KOPT-K1 (cell line): ENCODE data around the gene ACAT1.
A peak's percentile ranks its signal among the peaks of the same experiment; 100 is the strongest.
"Not testable (repeated sequence)": the region's sequence is repeated elsewhere in the genome, so short reads cannot be mapped to it uniquely, and the experiment has no call there.

Source experiments
- H3K27ac ChIP-seq: fragments of 200-600 bp; sonication (generic); 2 replicates; pipeline ENCODE4 v1.5.1; 2016; ENCODE audit warnings: antibody characterized with exemption, mild to moderate bottlenecking, low read depth, low read length; ENCODE audit not compliant: poor library complexity, severe bottlenecking
- H3K36me3 ChIP-seq: fragments of 200-600 bp; sonication (generic); 2 replicates; pipeline ENCODE4 v1.5.1; 2017; ENCODE audit warnings: antibody characterized with exemption, mild to moderate bottlenecking, low read length, moderate library complexity; ENCODE audit not compliant: insufficient read depth
- H3K9me3 ChIP-seq: fragments of 200-600 bp; sonication (generic); 2 replicates; pipeline ENCODE4 v1.5.1; 2017; ENCODE audit warnings: antibody characterized with exemption, low read length, mild to moderate bottlenecking; ENCODE audit not compliant: insufficient read depth, poor library complexity, severe bottlenecking

Gene ACAT1

DNA sequence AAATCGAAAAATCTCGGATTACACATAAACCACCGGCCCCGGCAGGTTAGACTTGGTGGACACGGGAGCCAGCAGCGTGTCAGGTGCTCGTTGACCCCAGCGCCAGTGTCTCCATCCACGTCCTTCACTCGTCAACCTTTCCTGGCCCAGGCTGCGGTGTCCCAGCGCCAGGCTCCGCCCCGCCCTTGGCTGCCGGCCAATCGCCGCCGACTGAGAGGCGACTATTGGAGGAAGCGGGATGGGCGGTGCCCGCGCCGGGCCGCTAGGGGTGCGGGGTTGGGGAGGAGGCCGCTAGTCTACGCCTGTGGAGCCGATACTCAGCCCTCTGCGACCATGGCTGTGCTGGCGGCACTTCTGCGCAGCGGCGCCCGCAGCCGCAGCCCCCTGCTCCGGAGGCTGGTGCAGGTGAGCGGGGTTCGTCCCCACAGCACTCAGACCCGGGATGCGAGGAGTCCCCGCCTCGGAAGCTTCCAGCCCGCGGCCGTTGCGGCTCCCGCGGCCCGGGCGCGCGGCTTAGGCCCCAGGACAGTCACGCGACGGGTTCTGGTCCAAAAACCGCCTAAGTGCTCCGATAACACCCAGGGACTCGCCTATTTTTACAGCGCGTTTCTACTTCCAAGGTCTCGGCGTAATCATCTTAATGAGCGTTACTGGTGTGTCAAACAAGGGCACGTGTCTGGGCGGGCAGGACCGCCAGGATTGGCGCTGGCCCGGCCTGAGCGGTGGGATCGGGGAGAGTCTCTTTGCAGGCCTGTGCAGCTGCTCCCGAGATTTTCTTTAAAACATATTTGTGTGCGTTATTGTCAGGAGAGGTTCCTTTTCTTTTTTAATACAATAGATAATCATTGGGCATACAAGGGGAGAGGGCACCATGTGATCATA, at the start of gene ACAT1:
ACAT1 (plus strand) TSS at position 294 of the 882 bp plus-strand sequence; CDS start at position 334, 40 bp downstream.
- Histone ChIP-seq H3K27ac (peak within 1 kb of the TSS; percentile 75), H3K36me3 (no peaks in the 10 kb centered on the region), H3K9me3 (no peaks in the 10 kb centered on the region)

- Histone ChIP-seq H3K27ac (no peak overlapping the region), H3K9me3 (no peaks in the 10 kb centered on the region), H3K36me3 (peaks cover 69% of the 10 kb centered on the region)
These were observed 36.6 kb upstream of the ACAT1 start for GRCh38 chr11:108084811-108085210.

DNA sequence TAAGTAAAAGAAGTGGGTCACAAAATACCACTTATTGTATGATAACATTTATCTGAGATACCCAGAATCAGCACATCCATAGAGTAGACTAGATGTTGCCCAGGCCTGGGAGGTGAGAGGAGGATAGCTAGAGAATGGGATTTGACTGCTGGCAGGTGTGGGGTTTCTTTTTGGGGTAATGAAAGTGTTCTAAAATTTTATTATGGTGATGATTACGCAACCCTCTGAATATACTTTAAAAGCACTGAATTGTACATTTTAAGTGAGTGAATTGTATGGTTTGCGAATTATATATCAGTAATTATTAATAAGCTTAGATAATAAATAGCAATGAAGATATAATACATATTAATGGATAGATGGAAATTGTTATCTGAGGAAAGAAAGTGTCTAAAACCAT, 35.7 kb upstream of the ACAT1 start:
- Histone ChIP-seq H3K27ac (no peak overlapping the region), H3K36me3 (peaks cover 61% of the 10 kb centered on the region), H3K9me3 (no peaks in the 10 kb centered on the region)

DNA sequence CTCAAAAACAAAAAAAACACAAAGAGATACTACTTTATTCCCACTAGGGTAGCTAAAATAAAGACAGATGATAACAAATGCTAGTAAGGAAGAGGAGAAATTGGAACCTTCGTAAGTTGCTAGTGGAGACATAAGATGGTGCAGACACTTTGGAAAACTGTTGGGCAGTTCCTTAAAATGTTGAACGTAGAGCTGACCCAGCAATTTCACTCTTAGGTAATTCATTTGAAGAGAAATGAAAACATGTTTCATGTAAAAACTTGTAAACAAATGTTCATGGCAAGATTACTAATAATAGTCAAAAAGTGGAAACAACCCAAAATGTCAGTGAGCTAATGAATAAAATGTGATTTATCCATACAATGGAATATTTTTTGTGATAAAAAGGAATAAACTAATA, 29.2 kb upstream of the ACAT1 start:
- Histone ChIP-seq H3K27ac (no peak overlapping the region), H3K9me3 (no peaks in the 10 kb centered on the region), H3K36me3 (peaks cover 83% of the 10 kb centered on the region)

GRCh38 chr11:108093128-108093904, 28.1 kb upstream of the ACAT1 start:
- Histone ChIP-seq H3K36me3 (peaks cover 88% of the 10 kb centered on the region), H3K9me3 (no peaks in the 10 kb centered on the region), H3K27ac (no peak overlapping the region)

GRCh38 chr11:108097179-108097578, 24.2 kb upstream of the ACAT1 start:
- H3K9me3 ChIP-seq: no peaks in the 10 kb centered on the region
- H3K36me3 ChIP-seq: peaks cover 97% of the 10 kb centered on the region
- H3K27ac ChIP-seq: no peak overlapping the region

- Histone ChIP-seq H3K36me3 (peaks cover 93% of the 10 kb centered on the region), H3K9me3 (no peaks in the 10 kb centered on the region)
These were observed 20.1 kb upstream of the ACAT1 start for GRCh38 chr11:108101090-108101775.

DNA sequence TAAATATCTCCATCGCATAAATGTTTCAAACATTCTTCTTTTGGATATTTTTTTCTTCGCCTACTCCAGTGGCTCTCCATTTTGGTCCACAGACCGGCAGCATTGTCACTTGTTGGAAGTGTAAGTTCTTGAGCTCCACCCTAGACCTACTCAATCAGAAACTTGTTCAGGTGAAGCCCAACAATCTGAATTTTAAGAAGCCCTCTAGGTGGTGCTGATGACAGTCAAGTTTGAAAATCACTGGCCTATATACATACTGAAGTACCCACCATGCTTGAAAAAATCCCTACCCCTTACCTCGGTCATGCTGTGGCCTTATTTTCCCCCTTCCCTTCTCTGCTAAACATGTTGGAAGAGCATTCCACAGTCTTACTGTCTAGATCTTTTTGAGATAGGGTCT, 10.2 kb upstream of the ACAT1 start:
- no peaks in the 10 kb centered on the region for H3K9me3 ChIP-seq
- H3K36me3 ChIP-seq: no peaks in the 10 kb centered on the region; the same call in 1 of the 2 replicates
- H3K27ac ChIP-seq: no peak overlapping the region

More at GRCh38 chr11:108101090-108101775, 20.1 kb upstream of the ACAT1 start:
- H3K27ac ChIP-seq: no peak overlapping the region

DNA sequence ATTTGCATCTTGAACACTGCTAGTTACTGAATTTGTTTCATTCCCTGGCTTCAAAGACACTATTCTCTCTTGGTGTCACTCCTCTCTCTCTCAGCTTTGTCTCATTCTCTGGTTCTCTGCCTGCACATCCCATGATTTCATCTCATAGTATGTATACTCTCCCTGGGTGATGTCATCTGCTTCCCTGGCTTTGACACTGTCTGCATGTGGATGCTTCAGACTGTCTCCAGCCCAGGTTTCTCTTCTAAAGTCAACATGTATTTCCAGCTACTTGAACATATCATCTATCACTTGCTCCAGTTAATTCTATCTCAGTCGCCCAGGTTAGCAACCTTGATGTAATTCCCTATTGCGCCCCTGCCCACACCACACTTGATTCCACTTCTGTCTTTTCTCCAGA, 9.3 kb upstream of the ACAT1 start:
- H3K9me3 ChIP-seq: no peaks in the 10 kb centered on the region
- H3K36me3 ChIP-seq: no peaks in the 10 kb centered on the region; the same call in 1 of the 2 replicates
- H3K27ac ChIP-seq: no peak overlapping the region

DNA sequence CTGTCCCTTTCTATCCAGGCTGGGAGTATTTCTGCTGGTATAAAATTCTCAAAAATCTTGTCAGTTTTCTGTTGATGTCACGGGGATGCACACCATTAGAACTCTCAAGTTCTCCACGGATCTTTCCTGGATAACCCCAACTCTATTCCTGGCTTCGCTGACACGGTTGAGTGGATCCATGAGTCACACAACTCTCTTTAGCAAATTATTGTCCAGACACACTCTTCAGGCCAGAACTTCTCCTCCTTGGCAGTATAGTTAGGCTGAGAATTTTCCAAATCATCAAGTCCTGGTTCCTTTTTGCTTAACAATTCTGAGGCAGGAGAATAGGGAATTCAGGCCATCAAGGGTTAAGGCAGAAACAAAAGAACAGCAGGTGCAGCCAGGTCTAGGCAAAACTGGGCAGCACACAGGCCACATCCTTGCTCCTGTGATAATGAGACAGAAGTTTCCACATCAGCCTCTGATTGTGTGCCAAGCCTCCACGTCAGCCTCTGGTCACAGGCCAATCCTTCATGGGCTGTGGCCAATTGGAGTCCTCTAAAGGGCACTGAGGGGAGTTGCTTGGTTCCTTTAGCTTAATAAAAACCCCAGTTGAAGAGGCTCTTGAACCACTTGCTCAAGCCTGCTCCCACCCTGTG, 5.7 kb upstream of the ACAT1 start:
- Histone ChIP-seq H3K9me3 (no peaks in the 10 kb centered on the region), H3K36me3 (no peaks in the 10 kb centered on the region), H3K27ac (no peak overlapping the region)

DNA sequence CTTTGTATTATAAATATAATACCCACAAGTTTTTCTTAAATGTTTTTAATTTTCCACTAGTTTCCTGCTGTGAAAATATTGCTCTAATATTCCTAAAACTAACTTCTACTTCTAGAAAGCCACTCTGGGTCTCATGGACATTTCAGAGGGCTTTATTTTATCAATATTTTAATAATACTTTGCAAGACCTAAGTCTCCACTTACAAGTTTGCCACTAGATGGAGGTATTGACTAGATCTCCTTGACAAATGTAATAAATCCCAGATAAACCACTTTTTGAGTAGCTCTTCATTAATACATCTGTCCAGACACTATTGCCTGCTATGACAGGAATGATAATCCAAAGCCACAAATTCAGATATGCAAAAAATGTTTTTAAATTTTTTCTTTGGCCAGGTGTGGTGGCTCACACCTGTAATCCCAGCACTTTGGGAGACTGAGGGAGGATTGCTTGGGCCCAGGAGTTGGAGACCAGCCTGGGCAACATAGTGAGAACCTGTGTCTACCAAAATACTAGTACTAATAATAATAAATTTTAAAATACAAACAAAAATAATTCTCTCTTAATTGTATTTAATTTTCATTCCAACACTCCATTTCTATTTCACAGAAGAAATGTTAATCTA, 3.5 kb upstream of the ACAT1 start:
- no peak overlapping the region for H3K27ac ChIP-seq
- no peaks in the 10 kb centered on the region for H3K36me3 ChIP-seq
- H3K9me3 ChIP-seq: no peaks in the 10 kb centered on the region

DNA sequence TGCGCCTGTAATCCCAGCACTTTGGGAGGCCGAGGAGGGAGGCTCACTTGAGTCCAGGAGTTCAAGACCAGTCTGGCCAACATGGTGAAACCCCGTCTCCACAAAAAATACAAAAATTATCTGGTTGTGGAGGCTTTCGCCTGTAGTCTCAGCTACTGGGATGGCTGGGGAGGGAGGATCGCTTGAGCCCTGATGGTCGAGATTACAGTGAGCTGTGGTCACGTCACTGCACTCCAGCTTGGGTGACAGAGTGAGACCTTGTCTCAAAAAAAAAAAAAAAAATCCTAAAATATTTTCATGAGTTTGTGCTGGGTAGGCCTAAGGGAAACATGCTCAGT, 462 bp upstream of the ACAT1 start:
- H3K27ac ChIP-seq: peak overlapping the region; percentile 75

GRCh38 chr11:108122166-108122628, 830 bp downstream of the ACAT1 start:
- H3K27ac ChIP-seq: peak overlapping the region; percentile 75
- H3K36me3 ChIP-seq: no peaks in the 10 kb centered on the region
- H3K9me3 ChIP-seq: no peaks in the 10 kb centered on the region

More for the DNA sequence above, 462 bp upstream of the ACAT1 start:
- not testable (repeated sequence) for H3K36me3 ChIP-seq, H3K9me3 ChIP-seq

DNA sequence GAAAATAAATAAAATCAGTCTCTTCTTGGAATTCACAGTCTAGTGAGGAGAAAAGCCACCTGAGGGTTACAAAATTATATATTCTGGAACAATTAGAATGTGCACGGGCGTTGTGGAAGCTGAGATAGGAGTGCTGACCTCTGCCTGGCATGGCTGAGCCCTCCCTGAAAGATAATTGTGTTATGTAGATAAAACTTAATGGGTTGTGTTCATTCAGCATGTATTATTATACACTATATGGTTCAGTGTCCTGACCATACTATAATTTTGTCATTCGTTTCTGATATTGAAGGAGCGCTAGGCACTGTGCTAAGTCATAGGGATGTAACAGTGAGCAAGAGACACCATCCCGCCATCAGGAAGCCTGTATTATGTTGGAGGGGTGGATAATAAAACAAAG, 3.7 kb downstream of the ACAT1 start:
- peaks cover 14% of the 10 kb centered on the region; the same call in 1 of the 2 replicates for H3K36me3 ChIP-seq
- H3K27ac ChIP-seq: no peak overlapping the region
- no peaks in the 10 kb centered on the region for H3K9me3 ChIP-seq
